Loucy (cell line): ENCODE results near the gene CRYBG3.

Source experiments
- H2AFZ ChIP-seq: fragments of 200-600 bp; sonication (generic); 2 replicates; pipeline ENCODE4 v1.6.0; 2016; ENCODE audit warnings: antibody characterized with exemption, mild to moderate bottlenecking, low read length, moderate library complexity
- H3F3A ChIP-seq: fragments of 200-600 bp; 2 replicates; pipeline ENCODE4 v1.6.0; 2016; ENCODE audit warnings: antibody characterized with exemption, low read depth, mild to moderate bottlenecking
- H3K27me3 ChIP-seq: fragments of 200-600 bp; sonication (generic); 2 replicates; pipeline ENCODE4 v1.6.1; 2014; ENCODE audit warnings: low read length, mild to moderate bottlenecking; ENCODE audit not compliant: insufficient read depth, poor library complexity, severe bottlenecking
- H3K36me3 ChIP-seq: fragments of 200-600 bp; sonication (generic); 2 replicates; pipeline ENCODE4 v1.6.1; 2016; ENCODE audit warnings: low read length; ENCODE audit not compliant: insufficient read depth
- H3K4me1 ChIP-seq: fragments of 200-600 bp; sonication (generic); 2 replicates; pipeline ENCODE4 v1.5.1; 2014; ENCODE audit warnings: low read length, mild to moderate bottlenecking; ENCODE audit not compliant: insufficient read depth, poor library complexity, severe bottlenecking
- H3K4me2 ChIP-seq: fragments of 200-600 bp; sonication (generic); 2 replicates; pipeline ENCODE4 v1.6.0; 2014; ENCODE audit warnings: antibody characterized with exemption, low read length, low read depth, mild to moderate bottlenecking; ENCODE audit not compliant: poor library complexity, severe bottlenecking
- H3K4me3 ChIP-seq: fragments of 200-600 bp; sonication (generic); 2 replicates; pipeline ENCODE4 v1.5.1; 2014; ENCODE audit warnings: low read length, mild to moderate bottlenecking, mixed read lengths; ENCODE audit not compliant: poor library complexity, severe bottlenecking
- H3K79me2 ChIP-seq: fragments of 200-600 bp; sonication (generic); 2 replicates; pipeline ENCODE4 v1.6.1; 2014; ENCODE audit warnings: low read length; ENCODE audit not compliant: insufficient read depth
- H3K9ac ChIP-seq: fragments of 200-600 bp; sonication (generic); 2 replicates; pipeline ENCODE4 v1.6.0; 2014; ENCODE audit warnings: mild to moderate bottlenecking, low read depth, low read length, moderate library complexity; ENCODE audit not compliant: poor library complexity, severe bottlenecking
- H3K9me2 ChIP-seq: fragments of 200-600 bp; sonication (generic); replicated peaks from 2 replicates; pipeline ENCODE4 v1.6.1; 2016; ENCODE audit warnings: low read depth, low read length, mixed read lengths
- H3K9me3 ChIP-seq: fragments of 200-600 bp; sonication (generic); 2 replicates; pipeline ENCODE4 v1.6.1; 2014; ENCODE audit warnings: mild to moderate bottlenecking, antibody characterized with exemption, low read length, low read depth; ENCODE audit not compliant: insufficient read depth
- H4K20me1 ChIP-seq: fragments of 200-600 bp; sonication (generic); 2 replicates; pipeline ENCODE4 v1.6.0; 2014; ENCODE audit warnings: antibody characterized with exemption, low read length, mild to moderate bottlenecking; ENCODE audit not compliant: insufficient read depth, poor library complexity, severe bottlenecking
- EZH2phosphoT487 ChIP-seq: fragments of 200-600 bp; IDR thresholded peaks from 2 replicates; pipeline ENCODE4 v1.6.1; 2018; ENCODE audit warnings: antibody characterized with exemption, mild to moderate bottlenecking, moderate library complexity, borderline replicate concordance
- TF ChIP-seq, protein P1 (sequence below): fragments of 200-600 bp; sonication (generic); conservative IDR thresholded peaks from 2 replicates; pipeline ENCODE4 v1.5.1; 2014; ENCODE audit warnings: mild to moderate bottlenecking, antibody characterized with exemption, low read length

CRYBG3 gene

DNA sequence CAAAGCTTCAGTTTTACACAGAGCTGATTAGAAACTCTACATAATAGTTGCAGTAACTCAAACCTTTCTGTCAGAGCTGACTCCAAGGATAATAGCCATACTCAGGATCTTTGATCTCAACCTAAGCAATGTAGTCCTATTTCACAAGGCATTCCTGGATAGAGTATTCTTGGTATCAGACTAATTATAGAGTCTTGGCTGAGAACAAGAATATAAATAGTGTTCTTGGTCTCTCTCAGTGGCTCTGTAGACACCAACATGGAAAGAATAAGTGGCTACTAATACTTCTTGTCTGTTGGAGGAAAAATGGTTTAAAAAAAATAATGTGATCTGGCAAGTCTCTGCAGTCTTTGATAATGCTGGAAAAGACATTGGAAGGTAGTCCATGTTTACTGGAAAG, 94.8 kb downstream of the CRYBG3 start:
- H4K20me1 ChIP-seq, result no peaks in the 10 kb centered on the region
- TF ChIP-seq, protein P1, sequence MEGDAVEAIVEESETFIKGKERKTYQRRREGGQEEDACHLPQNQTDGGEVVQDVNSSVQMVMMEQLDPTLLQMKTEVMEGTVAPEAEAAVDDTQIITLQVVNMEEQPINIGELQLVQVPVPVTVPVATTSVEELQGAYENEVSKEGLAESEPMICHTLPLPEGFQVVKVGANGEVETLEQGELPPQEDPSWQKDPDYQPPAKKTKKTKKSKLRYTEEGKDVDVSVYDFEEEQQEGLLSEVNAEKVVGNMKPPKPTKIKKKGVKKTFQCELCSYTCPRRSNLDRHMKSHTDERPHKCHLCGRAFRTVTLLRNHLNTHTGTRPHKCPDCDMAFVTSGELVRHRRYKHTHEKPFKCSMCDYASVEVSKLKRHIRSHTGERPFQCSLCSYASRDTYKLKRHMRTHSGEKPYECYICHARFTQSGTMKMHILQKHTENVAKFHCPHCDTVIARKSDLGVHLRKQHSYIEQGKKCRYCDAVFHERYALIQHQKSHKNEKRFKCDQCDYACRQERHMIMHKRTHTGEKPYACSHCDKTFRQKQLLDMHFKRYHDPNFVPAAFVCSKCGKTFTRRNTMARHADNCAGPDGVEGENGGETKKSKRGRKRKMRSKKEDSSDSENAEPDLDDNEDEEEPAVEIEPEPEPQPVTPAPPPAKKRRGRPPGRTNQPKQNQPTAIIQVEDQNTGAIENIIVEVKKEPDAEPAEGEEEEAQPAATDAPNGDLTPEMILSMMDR, result no peak
- no peak for TF ChIP-seq EZH2phosphoT487
- H3K4me2 ChIP-seq, result no peak overlapping the region
- no peaks in the 10 kb centered on the region for H3K27me3 ChIP-seq
- H3K36me3 ChIP-seq, result no peaks in the 10 kb centered on the region
- no peak overlapping the region for H2AFZ ChIP-seq
- H3K79me2 ChIP-seq, result no peaks in the 10 kb centered on the region
- no peak overlapping the region for H3K4me3 ChIP-seq
- no peak overlapping the region for H3K9ac ChIP-seq
- H3K4me1 ChIP-seq, result peaks cover 12% of the 10 kb centered on the region
- H3F3A ChIP-seq, result no peaks in the 10 kb centered on the region
- no peaks in the 10 kb centered on the region for H3K9me2 ChIP-seq
- H3K9me3 ChIP-seq, result no peaks in the 10 kb centered on the region

DNA sequence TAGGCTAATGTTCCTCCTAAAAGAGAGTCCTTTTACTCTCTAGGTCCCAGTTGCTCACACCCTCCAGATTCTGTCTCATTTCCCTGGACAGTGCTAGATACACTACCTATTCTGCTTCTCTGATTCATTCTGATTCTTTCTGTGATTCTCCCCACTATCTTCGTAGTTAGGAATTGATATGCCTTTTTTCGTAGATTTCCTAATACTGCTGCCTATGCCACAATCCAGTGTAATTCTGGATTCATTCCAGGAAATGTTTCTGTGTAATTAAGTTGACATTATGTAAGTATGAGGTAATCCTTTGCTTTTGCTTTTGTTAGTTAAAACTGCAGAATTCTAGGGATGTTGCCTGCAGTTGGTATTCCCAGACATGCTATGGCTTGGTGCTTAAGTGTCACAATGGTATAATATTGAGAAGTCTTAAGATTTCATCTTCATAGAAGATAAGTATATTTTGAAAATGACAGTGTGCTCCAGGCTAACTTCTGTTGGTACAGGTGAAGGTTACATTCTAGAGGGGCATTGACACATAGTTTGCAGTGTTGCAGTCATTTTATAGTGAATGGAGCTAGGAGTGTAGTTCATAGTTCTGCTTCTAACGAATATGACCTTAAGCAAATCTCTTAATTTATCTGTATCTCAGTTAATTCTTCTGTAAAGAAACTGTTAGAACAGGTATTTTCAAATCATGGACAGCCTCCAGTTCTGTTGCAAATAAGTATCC, 96.2 kb downstream of the CRYBG3 start:
- no peak for TF ChIP-seq EZH2phosphoT487
- TF ChIP-seq, protein P1, result no peak
- no peak overlapping the region for H3K4me2 ChIP-seq
- no peaks in the 10 kb centered on the region for H3K9me2 ChIP-seq
- no peaks in the 10 kb centered on the region for H3K9me3 ChIP-seq
- peaks cover 8% of the 10 kb centered on the region for H3K4me1 ChIP-seq
- H3K4me3 ChIP-seq, result no peak overlapping the region
- no peaks in the 10 kb centered on the region for H4K20me1 ChIP-seq
- H3K36me3 ChIP-seq, result no peaks in the 10 kb centered on the region
- H2AFZ ChIP-seq, result no peak overlapping the region
- H3K9ac ChIP-seq, result no peak overlapping the region
- no peaks in the 10 kb centered on the region for H3F3A ChIP-seq
- H3K79me2 ChIP-seq, result no peaks in the 10 kb centered on the region
- no peaks in the 10 kb centered on the region for H3K27me3 ChIP-seq

DNA sequence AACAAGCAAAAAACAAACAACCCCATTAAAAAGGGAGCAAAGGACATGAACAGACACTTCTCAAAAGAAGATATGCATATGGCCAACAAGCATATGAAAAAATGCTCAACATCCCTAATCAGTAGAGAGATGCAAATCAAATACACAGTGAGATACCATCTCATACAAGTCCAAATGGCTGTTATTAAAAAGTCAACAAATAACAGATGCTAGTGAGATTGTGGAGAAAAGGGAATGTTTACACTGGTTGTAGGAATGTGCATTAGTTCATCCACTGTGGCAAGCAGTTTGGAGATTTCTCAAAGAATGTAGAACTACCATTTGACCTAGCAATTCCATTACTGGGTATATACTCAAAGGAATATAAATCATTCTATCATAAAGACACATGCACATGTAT, 105.9 kb downstream of the CRYBG3 start:
- Histone ChIP-seq H3K9me3 (no peaks in the 10 kb centered on the region), H3K9me2 (no peaks in the 10 kb centered on the region), H2AFZ (no peak overlapping the region), H3K79me2 (no peaks in the 10 kb centered on the region), H3K27me3 (no peaks in the 10 kb centered on the region), H3F3A (no peaks in the 10 kb centered on the region), H3K9ac (no peak overlapping the region), H3K4me2 (no peak overlapping the region), H3K36me3 (no peaks in the 10 kb centered on the region), H3K4me1 (no peaks in the 10 kb centered on the region), H4K20me1 (no peaks in the 10 kb centered on the region), H3K4me3 (no peak overlapping the region)
- TF ChIP-seq EZH2phosphoT487, result no peak
- TF ChIP-seq, protein P1, result no peak
